SK-N-MC (cell line): ENCODE results near the gene IRF8.

Source experiments
- EZH2 ChIP-seq: fragments of 200-600 bp; sonication (generic); IDR thresholded peaks from one replicate; pipeline ENCODE4 v1.6.1; 2017; ENCODE audit warnings: antibody characterized with exemption
- POLR2AphosphoS5 ChIP-seq: IDR thresholded peaks from 2 replicates; pipeline ENCODE4 v1.6.1; 2012; ENCODE audit warnings: mild to moderate bottlenecking, low read depth, low read length, borderline replicate concordance

DNA sequence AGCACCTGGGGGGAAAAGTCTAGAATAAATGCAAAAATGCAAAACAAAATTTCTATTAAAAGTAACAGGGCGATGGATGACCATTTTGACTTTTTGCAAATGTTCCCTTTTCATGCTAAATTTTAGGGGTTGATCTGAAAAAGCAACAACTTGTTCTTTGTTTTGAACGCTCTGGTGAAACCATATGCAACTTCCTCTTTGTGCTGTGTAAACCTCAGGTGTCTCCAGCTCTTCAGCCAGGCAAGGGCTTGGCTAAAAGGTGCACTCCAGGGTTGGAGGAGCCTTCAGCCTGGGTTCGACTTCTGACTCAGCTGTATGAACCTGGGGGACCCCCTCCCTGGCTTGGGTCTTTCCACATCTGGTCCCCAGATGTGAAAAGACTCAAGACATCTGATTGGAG lies 9.5 kb downstream of the IRF8 start:
- TF ChIP-seq EZH2 = no peak
- TF ChIP-seq POLR2AphosphoS5 = no peak
